NCI-H2196 (cell line): ENCODE results near the gene SLCO2A1.

Experiments used
- DNase-seq: peaks from one replicate; lab custom pipeline; 2025; ENCODE audit not compliant: unreplicated experiment; lab: John Stamatoyannopoulos, UW

Gene SLCO2A1

GRCh38 chr3:133887803-133888703, 141.7 kb downstream of the SLCO2A1 start:
- no peak for DNase-seq

- DNase-seq: no peak
Observed at GRCh38 chr3:133887074-133887802, 142.5 kb downstream of the SLCO2A1 start.

GRCh38 chr3:133886031-133886722, 143.5 kb downstream of the SLCO2A1 start:
- no peak for DNase-seq

GRCh38 chr3:133884887-133885711, 144.6 kb downstream of the SLCO2A1 start:
- DNase-seq: no peak

- no peak for DNase-seq
Observed at GRCh38 chr3:133884054-133884886, 145.5 kb downstream of the SLCO2A1 start.

GRCh38 chr3:133883641-133884040, 146.1 kb downstream of the SLCO2A1 start:
- no peak for DNase-seq

GRCh38 chr3:133882986-133883586, 146.6 kb downstream of the SLCO2A1 start:
- no peak for DNase-seq

- no peak for DNase-seq
Observed at GRCh38 chr3:133881939-133882825, 147.5 kb downstream of the SLCO2A1 start.

- no peak for DNase-seq
Observed at GRCh38 chr3:133881492-133881891, 148.2 kb downstream of the SLCO2A1 start.

GRCh38 chr3:133880886-133881455, 148.8 kb downstream of the SLCO2A1 start:
- no peak for DNase-seq

- no peak for DNase-seq
Observed at GRCh38 chr3:133880287-133880686, 149.4 kb downstream of the SLCO2A1 start.

GRCh38 chr3:133878518-133878917, 151.2 kb downstream of the SLCO2A1 start:
- no peak for DNase-seq
